GM21717 (cell line): ENCODE results near the gene HNRNPL.

Source experiments
- ATAC-seq: cut with Tn5 transposase; IDR thresholded peaks from one replicate; pipeline ENCODE4 v1.9.1; 2021; ENCODE audit warnings: mild to moderate bottlenecking, moderate library complexity; ENCODE audit not compliant: unreplicated experiment

HNRNPL gene

GRCh38 chr19:38846097-38846496 is 3.7 kb downstream of the HNRNPL start:
- no peak for ATAC-seq

GRCh38 chr19:38845374-38846024 is 4.3 kb downstream of the HNRNPL start:
- ATAC-seq = no peak

- no peak for ATAC-seq
Observed at GRCh38 chr19:38844093-38844686, 5.6 kb downstream of the HNRNPL start.

GRCh38 chr19:38843175-38843758 is 6.5 kb downstream of the HNRNPL start:
- ATAC-seq = no peak

GRCh38 chr19:38842439-38843174 is 7.2 kb downstream of the HNRNPL start:
- ATAC-seq = no peak

- no peak for ATAC-seq
Observed at GRCh38 chr19:38841787-38842438, 7.9 kb downstream of the HNRNPL start.

- no peak for ATAC-seq
Observed at GRCh38 chr19:38841180-38841766, 8.5 kb downstream of the HNRNPL start.

GRCh38 chr19:38840583-38840968 is 9.2 kb downstream of the HNRNPL start:
- no peak for ATAC-seq

- no peak for ATAC-seq
Observed at GRCh38 chr19:38839816-38840582, 9.8 kb downstream of the HNRNPL start.

- no peak for ATAC-seq
Observed at GRCh38 chr19:38838986-38839761, 10.6 kb downstream of the HNRNPL start.

GRCh38 chr19:38838208-38838985 is 11.4 kb downstream of the HNRNPL start:
- no peak for ATAC-seq

- ATAC-seq = no peak
Observed at GRCh38 chr19:38837656-38838121, 12.1 kb downstream of the HNRNPL start.

GRCh38 chr19:38836983-38837626 is 12.7 kb downstream of the HNRNPL start:
- ATAC-seq = no peak

GRCh38 chr19:38836159-38836982 is 13.4 kb downstream of the HNRNPL start:
- ATAC-seq = no peak

- no peak for ATAC-seq
Observed at GRCh38 chr19:38834590-38834989, 15.2 kb downstream of the HNRNPL start.

GRCh38 chr19:38834104-38834490 is 15.7 kb downstream of the HNRNPL start:
- no peak for ATAC-seq

- ATAC-seq = no peak
Observed at GRCh38 chr19:38833092-38833425, 16.7 kb downstream of the HNRNPL start.
